ENCODE measurements around the gene MKLN1. TPM values are rescaled to one million over a fixed set of nuclear protein-coding genes. Genes with fewer than 3 reads are reported as not detected.

Gene MKLN1
- total RNA-seq, 3 donors from 2014 or later, result 78.1 to 113 (median 80.3) TPM

- peak overlapping the region; percentile 74 to 84 for H3K27ac ChIP-seq
Observed at GRCh38 chr7:131538813-131539179, 211.1 kb downstream of the MKLN1 start.

GRCh38 chr7:131540491-131541162 is 213.0 kb downstream of the MKLN1 start:
- Histone ChIP-seq H3K27me3 (no peaks in the 10 kb centered on the region), H3K4me3 (no peak overlapping the region), H3K9me3 (no peaks in the 10 kb centered on the region), H3K36me3 (no peaks in the 10 kb centered on the region), H3K4me1 (no peaks in the 10 kb centered on the region), H3K27ac (peak overlapping the region; percentile 74 to 84)
- intact Hi-C loops (cut with DNase I; ENCODE audit: low total_unique reads), result no loop called here
- DNase-seq (ENCODE audit: low spot score in 2 of 2), result no peak
- peak in 2 of 3 donors; percentile 47 to 57 for TF ChIP-seq CTCF (IDR thresholded peaks at IDR 0.05)
- TF ChIP-seq POLR2AphosphoS5 (IDR thresholded peaks at IDR 0.05), result peak in 1 of 3 donors; percentile 19
- TF ChIP-seq POLR2A (IDR thresholded peaks at IDR 0.05), result no peak

More at GRCh38 chr7:131538813-131539179, 211.1 kb downstream of the MKLN1 start:
- Histone ChIP-seq H3K36me3 (no peaks in the 10 kb centered on the region), H3K4me3 (no peak overlapping the region), H3K9me3 (no peaks in the 10 kb centered on the region), H3K4me1 (no peaks in the 10 kb centered on the region), H3K27me3 (no peaks in the 10 kb centered on the region)
- no peak for DNase-seq (ENCODE audit: low spot score in 2 of 2)
- intact Hi-C loops (cut with DNase I; ENCODE audit: low total_unique reads), result no loop called here
- TF ChIP-seq CTCF (IDR thresholded peaks at IDR 0.05) (no peak), POLR2A (IDR thresholded peaks at IDR 0.05) (no peak)

GRCh38 chr7:131543298-131543697 is 215.6 kb downstream of the MKLN1 start:
- no peak for DNase-seq (ENCODE audit: low spot score in 2 of 2)
- Histone ChIP-seq H3K4me1 (no peaks in the 10 kb centered on the region), H3K9me3 (no peaks in the 10 kb centered on the region), H3K36me3 (no peaks in the 10 kb centered on the region), H3K27me3 (no peaks in the 10 kb centered on the region), H3K27ac (peak overlapping the region; percentile 5 to 56), H3K4me3 (no peak overlapping the region)
- TF ChIP-seq CTCF (IDR thresholded peaks at IDR 0.05) (no peak), POLR2AphosphoS5 (IDR thresholded peaks at IDR 0.05) (no peak), POLR2A (IDR thresholded peaks at IDR 0.05) (no peak)
- intact Hi-C loops (cut with DNase I; ENCODE audit: low total_unique reads), result no loop called here

- Histone ChIP-seq H3K9me3 (no peaks in the 10 kb centered on the region), H3K27me3 (no peaks in the 10 kb centered on the region), H3K4me3 (no peak overlapping the region), H3K27ac (peak overlapping the region; percentile 42 to 56), H3K4me1 (no peaks in the 10 kb centered on the region), H3K36me3 (no peaks in the 10 kb centered on the region)
- intact Hi-C loops (cut with DNase I; ENCODE audit: low total_unique reads), result no loop called here
- TF ChIP-seq POLR2AphosphoS5 (IDR thresholded peaks at IDR 0.05) (no peak), POLR2A (IDR thresholded peaks at IDR 0.05) (no peak), CTCF (IDR thresholded peaks at IDR 0.05) (no peak)
- no peak for DNase-seq (ENCODE audit: low spot score in 2 of 2)
Observed at GRCh38 chr7:131544021-131544420, 216.3 kb downstream of the MKLN1 start.

GRCh38 chr7:131544449-131545301 is 217.0 kb downstream of the MKLN1 start:
- no peak for DNase-seq (ENCODE audit: low spot score in 2 of 2)
- Histone ChIP-seq H3K27me3 (no peaks in the 10 kb centered on the region), H3K27ac (peak overlapping the region; percentile 42 to 56), H3K9me3 (no peaks in the 10 kb centered on the region), H3K4me3 (no peak overlapping the region), H3K36me3 (no peaks in the 10 kb centered on the region), H3K4me1 (no peaks in the 10 kb centered on the region)
- no peak for TF ChIP-seq POLR2A (IDR thresholded peaks at IDR 0.05)
- no peak for TF ChIP-seq CTCF (IDR thresholded peaks at IDR 0.05)
- no peak for TF ChIP-seq POLR2AphosphoS5 (IDR thresholded peaks at IDR 0.05)
- intact Hi-C loops (cut with DNase I; ENCODE audit: low total_unique reads), result no loop called here
